HEK293 (cell line): ENCODE measurements around the gene HSD17B7.

Experiments
- CTCF ChIA-PET: fragments of 350-600 bp; formaldehyde crosslinking; extraction: SDS; loops from one replicate; lab custom pipeline; 2021; ENCODE audit warnings: antibody characterized with exemption; lab: Yijun Ruan, JAX
- POLR2A ChIA-PET: fragments of 300-600 bp; formaldehyde crosslinking; extraction: SDS; loops from one replicate; lab custom pipeline; 2020; ENCODE audit warnings: antibody characterized with exemption, inconsistent platforms; lab: Yijun Ruan, JAX
- H3K27ac ChIP-seq: fragments of 200-500 bp; sonication (Bioruptor generic); 2 replicates; pipeline ENCODE4 v1.5.1; 2014; ENCODE audit warnings: low read depth, low read length, control low read depth, inconsistent platforms; ENCODE audit errors: extremely low read depth
- H3K36me3 ChIP-seq, 2 experiments: fragments of 200-500 bp in 1 of 2; sonication (Bioruptor generic) in 1 of 2; 1 replicate in 1 of 2; 2 replicates in 1 of 2; pipeline ENCODE4 v1.5.1; 2014 to 2017; ENCODE audit warnings: inconsistent platforms in 2 of 2, low read length in 2 of 2; ENCODE audit not compliant: control insufficient read depth in 2 of 2, insufficient read depth in 1 of 2
- H3K4me1 ChIP-seq: fragments of 200-500 bp; sonication (Bioruptor generic); 2 replicates; pipeline ENCODE4 v1.5.1; 2014; ENCODE audit warnings: mild to moderate bottlenecking, low read length, inconsistent platforms; ENCODE audit not compliant: control insufficient read depth, insufficient read depth
- H3K4me3 ChIP-seq: 2 replicates; pipeline ENCODE4 v1.5.1; 2011; ENCODE audit warnings: low read depth, mild to moderate bottlenecking, control low read depth, low read length, moderate library complexity
- H3K9me3 ChIP-seq: fragments of 200-500 bp; sonication (Bioruptor generic); 2 replicates; pipeline ENCODE4 v1.5.1; 2014; ENCODE audit warnings: low read depth, low read length, inconsistent platforms; ENCODE audit not compliant: control insufficient read depth, insufficient read depth
- FEZF1 ChIP-seq: fragments of 450-650 bp; formaldehyde crosslinking; IDR thresholded peaks from 2 replicates; pipeline ENCODE4 v1.5.1; 2016; ENCODE audit warnings: missing biosample characterization, missing genetic modification characterization
- GFI1B ChIP-seq: fragments of 450-650 bp; formaldehyde crosslinking; IDR thresholded peaks from 2 replicates; pipeline ENCODE4 v1.5.1; 2016; ENCODE audit warnings: missing biosample characterization, missing genetic modification characterization
- GLI2 ChIP-seq: fragments of 450-650 bp; formaldehyde crosslinking; IDR thresholded peaks from 2 replicates; pipeline ENCODE4; 2017; ENCODE audit warnings: missing biosample characterization, missing genetic modification characterization, low read depth, borderline replicate concordance
- GLI4 ChIP-seq: fragments of 450-650 bp; formaldehyde crosslinking; IDR thresholded peaks from 2 replicates; pipeline ENCODE4 v1.5.1; 2016; ENCODE audit warnings: missing biosample characterization, missing genetic modification characterization
- HOXC10 ChIP-seq: sonication (generic); formaldehyde crosslinking; IDR thresholded peaks from 2 replicates; pipeline ENCODE4 v1.8.1; 2023; ENCODE audit warnings: mild to moderate bottlenecking, missing genetic modification reagents
- IKZF3 ChIP-seq: fragments of 450-650 bp; IDR thresholded peaks from 2 replicates; pipeline ENCODE4 v1.5.0; 2018; ENCODE audit warnings: missing biosample characterization, mild to moderate bottlenecking, missing genetic modification characterization, moderate library complexity
- KLF8 ChIP-seq: fragments of 450-650 bp; formaldehyde crosslinking; IDR thresholded peaks from 2 replicates; pipeline ENCODE4 v1.5.1; 2016; ENCODE audit warnings: missing biosample characterization, missing genetic modification characterization
- MEIS1 ChIP-seq: sonication (generic); formaldehyde crosslinking; IDR thresholded peaks from 2 replicates; pipeline ENCODE4 v1.8.1; 2022; ENCODE audit warnings: missing genetic modification reagents, mild to moderate bottlenecking, borderline replicate concordance
- SP2 ChIP-seq: fragments of 450-650 bp; formaldehyde crosslinking; IDR thresholded peaks from 2 replicates; pipeline ENCODE4 v1.5.1; 2016; ENCODE audit warnings: missing biosample characterization, missing genetic modification characterization
- TCF7L2 ChIP-seq: IDR thresholded peaks from 2 replicates; pipeline ENCODE4 v1.6.1; 2011; ENCODE audit warnings: low read depth, mild to moderate bottlenecking, inconsistent platforms, low read length, moderate library complexity, borderline replicate concordance
- YY1 ChIP-seq: fragments of 450-650 bp; formaldehyde crosslinking; IDR thresholded peaks from 2 replicates; pipeline ENCODE4 v1.5.1; 2018; ENCODE audit warnings: missing biosample characterization, missing genetic modification characterization
- ZBTB21 ChIP-seq: fragments of 450-650 bp; formaldehyde crosslinking; IDR thresholded peaks from 2 replicates; pipeline ENCODE4 v1.5.1; 2017; ENCODE audit warnings: missing biosample characterization, missing genetic modification characterization
- ZBTB8A ChIP-seq: fragments of 450-650 bp; formaldehyde crosslinking; IDR thresholded peaks from 2 replicates; pipeline ENCODE4 v1.5.1; 2016; ENCODE audit warnings: missing biosample characterization, missing genetic modification characterization
- ZNF10 ChIP-seq: fragments of 450-650 bp; formaldehyde crosslinking; IDR thresholded peaks from 2 replicates; pipeline ENCODE4 v1.5.1; 2017; ENCODE audit warnings: missing biosample characterization, missing genetic modification characterization
- ZNF140 ChIP-seq: fragments of 450-650 bp; formaldehyde crosslinking; IDR thresholded peaks from 2 replicates; pipeline ENCODE4 v1.5.1; 2016; ENCODE audit warnings: missing biosample characterization, missing genetic modification characterization
- ZNF211 ChIP-seq: fragments of 450-650 bp; formaldehyde crosslinking; IDR thresholded peaks from 2 replicates; pipeline ENCODE4 v1.5.1; 2016; ENCODE audit warnings: low read depth, missing biosample characterization, missing genetic modification characterization
- ZNF214 ChIP-seq: fragments of 450-650 bp; formaldehyde crosslinking; IDR thresholded peaks from 2 replicates; pipeline ENCODE4 v1.5.1; 2017; ENCODE audit warnings: missing biosample characterization, mild to moderate bottlenecking, missing genetic modification characterization, borderline replicate concordance
- ZNF354C ChIP-seq: fragments of 450-650 bp; formaldehyde crosslinking; IDR thresholded peaks from 2 replicates; pipeline ENCODE4 v1.5.1; 2016; ENCODE audit warnings: missing biosample characterization, missing genetic modification characterization, low read depth, borderline replicate concordance
- ZNF391 ChIP-seq: fragments of 450-650 bp; formaldehyde crosslinking; IDR thresholded peaks from 2 replicates; pipeline ENCODE4 v1.5.1; 2016; ENCODE audit warnings: low read depth, missing biosample characterization, missing genetic modification characterization, borderline replicate concordance
- ZNF394 ChIP-seq: fragments of 450-650 bp; formaldehyde crosslinking; IDR thresholded peaks from 2 replicates; pipeline ENCODE4 v1.5.1; 2016; ENCODE audit warnings: missing biosample characterization, missing genetic modification characterization, mild to moderate bottlenecking, moderate library complexity, borderline replicate concordance
- ZNF423 ChIP-seq: fragments of 450-650 bp; formaldehyde crosslinking; IDR thresholded peaks from 2 replicates; pipeline ENCODE4 v1.5.1; 2016; ENCODE audit warnings: missing biosample characterization, missing genetic modification characterization
- ZNF473 ChIP-seq: fragments of 450-650 bp; formaldehyde crosslinking; IDR thresholded peaks from 2 replicates; pipeline ENCODE4 v1.5.1; 2017; ENCODE audit warnings: missing biosample characterization, missing genetic modification characterization
- ZNF514 ChIP-seq: fragments of 450-650 bp; formaldehyde crosslinking; IDR thresholded peaks from 2 replicates; pipeline ENCODE4 v1.5.1; 2016; ENCODE audit warnings: missing biosample characterization, missing genetic modification characterization
- TF ChIP-seq, protein P1 (sequence below): fragments of 450-650 bp; formaldehyde crosslinking; IDR thresholded peaks from 2 replicates; pipeline ENCODE4 v1.5.1; 2016; ENCODE audit warnings: missing biosample characterization, missing genetic modification characterization, borderline replicate concordance
- TF ChIP-seq, protein P2 (sequence below): fragments of 450-650 bp; formaldehyde crosslinking; IDR thresholded peaks from 2 replicates; pipeline ENCODE4; 2016; ENCODE audit warnings: missing biosample characterization, missing genetic modification characterization
- TF ChIP-seq, protein P3 (sequence below): fragments of 450-650 bp; formaldehyde crosslinking; IDR thresholded peaks from 2 replicates; pipeline ENCODE4 v1.5.1; 2017; ENCODE audit warnings: missing biosample characterization, missing genetic modification characterization
- TF ChIP-seq, protein P4 (sequence below): fragments of 450-650 bp; formaldehyde crosslinking; IDR thresholded peaks from 2 replicates; pipeline ENCODE4 v1.5.1; 2016; ENCODE audit warnings: missing biosample characterization, missing genetic modification characterization

The HSD17B7 gene

DNA sequence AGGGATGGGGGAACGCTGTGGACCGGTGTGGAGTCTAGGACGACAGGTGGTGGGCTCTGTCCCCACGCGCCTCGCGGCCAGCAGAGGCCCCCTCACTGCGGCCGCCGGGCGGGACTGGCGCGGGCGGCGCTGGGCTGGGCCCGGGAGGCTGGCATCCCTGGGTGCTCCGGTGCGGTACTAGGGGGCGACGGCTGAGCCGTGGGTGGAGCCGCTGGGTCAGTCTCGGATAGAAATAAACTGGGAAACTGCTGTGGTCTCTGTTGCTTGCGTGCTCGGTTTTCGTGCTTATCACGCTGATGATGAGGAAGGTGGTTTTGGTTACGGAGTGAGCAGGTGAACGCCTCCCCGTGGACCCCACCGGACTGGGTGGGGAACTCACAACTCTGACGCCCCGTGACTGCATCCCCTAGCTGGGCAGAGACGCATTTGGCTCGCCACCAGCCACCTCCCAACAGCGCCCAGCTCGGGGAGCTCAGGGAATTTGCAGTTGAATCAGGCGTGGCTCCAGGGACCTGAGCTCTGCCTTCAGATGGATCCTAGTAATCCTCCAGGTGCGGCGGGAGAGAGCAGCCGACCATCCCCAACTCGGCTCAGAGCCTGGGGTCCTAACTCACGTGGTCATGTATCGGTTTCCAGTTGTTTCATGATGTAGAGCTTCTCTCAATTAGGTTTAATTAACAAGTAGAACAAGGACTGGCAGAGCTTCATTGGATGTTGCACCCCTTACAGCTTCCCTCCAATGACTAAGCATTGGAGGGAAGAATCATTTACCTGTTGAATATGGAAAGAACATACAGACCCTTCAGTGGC, 32.1 kb downstream of the HSD17B7 start:
- Histone ChIP-seq H3K4me1 (peaks cover 4% of the 10 kb centered on the region; the same call in 1 of the 2 replicates), H3K27ac (no peak overlapping the region; the same call in 1 of the 2 replicates), H3K4me3 (peak overlapping the region; percentile 40), H3K9me3 (no peaks in the 10 kb centered on the region), H3K36me3 (no peaks in the 10 kb centered on the region)
- CTCF ChIA-PET, result interaction anchor here (0.6 to 1.1 kb wide), 4 partner anchors 247 to 1902 kb away, joined by 3 to 4 read pairs (median 4); partner anchors contain the start of gene RGS4
- POLR2A ChIA-PET, result interaction anchor here (0.5 to 0.7 kb wide), 2 partner anchors 126 to 491 kb away, joined by 3 read pairs; no protein-coding TSS in a partner anchor
- TF ChIP-seq, protein P1, sequence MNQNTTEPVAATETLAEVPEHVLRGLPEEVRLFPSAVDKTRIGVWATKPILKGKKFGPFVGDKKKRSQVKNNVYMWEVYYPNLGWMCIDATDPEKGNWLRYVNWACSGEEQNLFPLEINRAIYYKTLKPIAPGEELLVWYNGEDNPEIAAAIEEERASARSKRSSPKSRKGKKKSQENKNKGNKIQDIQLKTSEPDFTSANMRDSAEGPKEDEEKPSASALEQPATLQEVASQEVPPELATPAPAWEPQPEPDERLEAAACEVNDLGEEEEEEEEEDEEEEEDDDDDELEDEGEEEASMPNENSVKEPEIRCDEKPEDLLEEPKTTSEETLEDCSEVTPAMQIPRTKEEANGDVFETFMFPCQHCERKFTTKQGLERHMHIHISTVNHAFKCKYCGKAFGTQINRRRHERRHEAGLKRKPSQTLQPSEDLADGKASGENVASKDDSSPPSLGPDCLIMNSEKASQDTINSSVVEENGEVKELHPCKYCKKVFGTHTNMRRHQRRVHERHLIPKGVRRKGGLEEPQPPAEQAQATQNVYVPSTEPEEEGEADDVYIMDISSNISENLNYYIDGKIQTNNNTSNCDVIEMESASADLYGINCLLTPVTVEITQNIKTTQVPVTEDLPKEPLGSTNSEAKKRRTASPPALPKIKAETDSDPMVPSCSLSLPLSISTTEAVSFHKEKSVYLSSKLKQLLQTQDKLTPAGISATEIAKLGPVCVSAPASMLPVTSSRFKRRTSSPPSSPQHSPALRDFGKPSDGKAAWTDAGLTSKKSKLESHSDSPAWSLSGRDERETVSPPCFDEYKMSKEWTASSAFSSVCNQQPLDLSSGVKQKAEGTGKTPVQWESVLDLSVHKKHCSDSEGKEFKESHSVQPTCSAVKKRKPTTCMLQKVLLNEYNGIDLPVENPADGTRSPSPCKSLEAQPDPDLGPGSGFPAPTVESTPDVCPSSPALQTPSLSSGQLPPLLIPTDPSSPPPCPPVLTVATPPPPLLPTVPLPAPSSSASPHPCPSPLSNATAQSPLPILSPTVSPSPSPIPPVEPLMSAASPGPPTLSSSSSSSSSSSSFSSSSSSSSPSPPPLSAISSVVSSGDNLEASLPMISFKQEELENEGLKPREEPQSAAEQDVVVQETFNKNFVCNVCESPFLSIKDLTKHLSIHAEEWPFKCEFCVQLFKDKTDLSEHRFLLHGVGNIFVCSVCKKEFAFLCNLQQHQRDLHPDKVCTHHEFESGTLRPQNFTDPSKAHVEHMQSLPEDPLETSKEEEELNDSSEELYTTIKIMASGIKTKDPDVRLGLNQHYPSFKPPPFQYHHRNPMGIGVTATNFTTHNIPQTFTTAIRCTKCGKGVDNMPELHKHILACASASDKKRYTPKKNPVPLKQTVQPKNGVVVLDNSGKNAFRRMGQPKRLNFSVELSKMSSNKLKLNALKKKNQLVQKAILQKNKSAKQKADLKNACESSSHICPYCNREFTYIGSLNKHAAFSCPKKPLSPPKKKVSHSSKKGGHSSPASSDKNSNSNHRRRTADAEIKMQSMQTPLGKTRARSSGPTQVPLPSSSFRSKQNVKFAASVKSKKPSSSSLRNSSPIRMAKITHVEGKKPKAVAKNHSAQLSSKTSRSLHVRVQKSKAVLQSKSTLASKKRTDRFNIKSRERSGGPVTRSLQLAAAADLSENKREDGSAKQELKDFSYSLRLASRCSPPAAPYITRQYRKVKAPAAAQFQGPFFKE (tag by site-specific recombination), result no peak
- TF ChIP-seq ZNF211 (tag by site-specific recombination) (no peak), ZNF140 (no peak), ZNF10 (tag by site-specific recombination) (no peak), ZNF354C (tag by site-specific recombination) (no peak), GFI1B (tag by site-specific recombination) (no peak), FEZF1 (no peak), TCF7L2 (no peak), SP2 (no peak; the same call in 1 of the 2 replicates), GLI2 (no peak), HOXC10 (CRISPR knock-in tag) (no peak), KLF8 (tag by site-specific recombination) (peak; percentile 43; the same call in 1 of the 2 replicates), ZNF473 (tag by site-specific recombination) (no peak), ZBTB21 (no peak), ZNF423 (tag by site-specific recombination) (no peak), YY1 (tag by site-specific recombination) (no peak), ZNF214 (tag by site-specific recombination) (no peak), MEIS1 (CRISPR knock-in tag) (no peak), IKZF3 (tag by site-specific recombination) (no peak), GLI4 (tag by site-specific recombination) (no peak), ZNF391 (no peak), ZNF394 (tag by site-specific recombination) (no peak), ZBTB8A (tag by site-specific recombination) (peak; percentile 63; the same call in 1 of the 2 replicates), ZNF514 (tag by site-specific recombination) (no peak)
- TF ChIP-seq, protein P2, sequence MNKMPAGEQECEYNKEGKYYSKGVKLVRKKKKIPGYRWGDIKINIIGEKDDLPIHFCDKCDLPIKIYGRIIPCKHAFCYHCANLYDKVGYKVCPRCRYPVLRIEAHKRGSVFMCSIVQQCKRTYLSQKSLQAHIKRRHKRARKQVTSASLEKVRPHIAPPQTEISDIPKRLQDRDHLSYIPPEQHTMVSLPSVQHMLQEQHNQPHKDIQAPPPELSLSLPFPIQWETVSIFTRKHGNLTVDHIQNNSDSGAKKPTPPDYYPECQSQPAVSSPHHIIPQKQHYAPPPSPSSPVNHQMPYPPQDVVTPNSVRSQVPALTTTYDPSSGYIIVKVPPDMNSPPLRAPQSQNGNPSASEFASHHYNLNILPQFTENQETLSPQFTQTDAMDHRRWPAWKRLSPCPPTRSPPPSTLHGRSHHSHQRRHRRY (tag by site-specific recombination), result no peak
- TF ChIP-seq, protein P3, sequence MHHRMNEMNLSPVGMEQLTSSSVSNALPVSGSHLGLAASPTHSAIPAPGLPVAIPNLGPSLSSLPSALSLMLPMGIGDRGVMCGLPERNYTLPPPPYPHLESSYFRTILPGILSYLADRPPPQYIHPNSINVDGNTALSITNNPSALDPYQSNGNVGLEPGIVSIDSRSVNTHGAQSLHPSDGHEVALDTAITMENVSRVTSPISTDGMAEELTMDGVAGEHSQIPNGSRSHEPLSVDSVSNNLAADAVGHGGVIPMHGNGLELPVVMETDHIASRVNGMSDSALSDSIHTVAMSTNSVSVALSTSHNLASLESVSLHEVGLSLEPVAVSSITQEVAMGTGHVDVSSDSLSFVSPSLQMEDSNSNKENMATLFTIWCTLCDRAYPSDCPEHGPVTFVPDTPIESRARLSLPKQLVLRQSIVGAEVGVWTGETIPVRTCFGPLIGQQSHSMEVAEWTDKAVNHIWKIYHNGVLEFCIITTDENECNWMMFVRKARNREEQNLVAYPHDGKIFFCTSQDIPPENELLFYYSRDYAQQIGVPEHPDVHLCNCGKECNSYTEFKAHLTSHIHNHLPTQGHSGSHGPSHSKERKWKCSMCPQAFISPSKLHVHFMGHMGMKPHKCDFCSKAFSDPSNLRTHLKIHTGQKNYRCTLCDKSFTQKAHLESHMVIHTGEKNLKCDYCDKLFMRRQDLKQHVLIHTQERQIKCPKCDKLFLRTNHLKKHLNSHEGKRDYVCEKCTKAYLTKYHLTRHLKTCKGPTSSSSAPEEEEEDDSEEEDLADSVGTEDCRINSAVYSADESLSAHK (tag by site-specific recombination), result no peak
- TF ChIP-seq, protein P4, sequence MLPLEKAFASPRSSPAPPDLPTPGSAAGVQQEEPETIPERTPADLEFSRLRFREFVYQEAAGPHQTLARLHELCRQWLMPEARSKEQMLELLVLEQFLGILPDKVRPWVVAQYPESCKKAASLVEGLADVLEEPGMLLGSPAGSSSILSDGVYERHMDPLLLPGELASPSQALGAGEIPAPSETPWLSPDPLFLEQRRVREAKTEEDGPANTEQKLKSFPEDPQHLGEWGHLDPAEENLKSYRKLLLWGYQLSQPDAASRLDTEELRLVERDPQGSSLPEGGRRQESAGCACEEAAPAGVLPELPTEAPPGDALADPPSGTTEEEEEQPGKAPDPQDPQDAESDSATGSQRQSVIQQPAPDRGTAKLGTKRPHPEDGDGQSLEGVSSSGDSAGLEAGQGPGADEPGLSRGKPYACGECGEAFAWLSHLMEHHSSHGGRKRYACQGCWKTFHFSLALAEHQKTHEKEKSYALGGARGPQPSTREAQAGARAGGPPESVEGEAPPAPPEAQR, result no peak
